ENCODE results near the gene MID1.

MID1 gene

GRCh38 chrX:10501611-10502010, 118.8 kb downstream of the MID1 start:
- no peak overlapping the region for H3K4me3 ChIP-seq (ENCODE audit: low read depth, low read length)
- TF ChIP-seq MYC (IDR thresholded peaks at IDR 0.05; ENCODE audit: low read depth, low read length), result no peak
- TF ChIP-seq CTCF (IDR thresholded peaks at IDR 0.05; ENCODE audit: low read depth, low read length), result no peak
- no peak for TF ChIP-seq MAX (IDR thresholded peaks at IDR 0.05; ENCODE audit: low read depth, low read length)
- no peak for TF ChIP-seq POLR2A (IDR thresholded peaks at IDR 0.05; ENCODE audit: extremely low read depth, insufficient read length)
- DNase-seq (ENCODE audit: low read depth), result no peak

GRCh38 chrX:10496345-10496965, 123.9 kb downstream of the MID1 start:
- H3K4me3 ChIP-seq (ENCODE audit: low read depth, low read length), result no peak overlapping the region
- TF ChIP-seq CTCF (IDR thresholded peaks at IDR 0.05; ENCODE audit: low read depth, low read length) (no peak), POLR2A (IDR thresholded peaks at IDR 0.05; ENCODE audit: extremely low read depth, insufficient read length) (no peak), MAX (IDR thresholded peaks at IDR 0.05; ENCODE audit: low read depth, low read length) (no peak), MYC (IDR thresholded peaks at IDR 0.05; ENCODE audit: low read depth, low read length) (no peak)
- no peak for DNase-seq (ENCODE audit: low read depth)

- DNase-seq (ENCODE audit: low read depth), result no peak
- no peak overlapping the region for H3K4me3 ChIP-seq (ENCODE audit: low read depth, low read length)
- TF ChIP-seq CTCF (IDR thresholded peaks at IDR 0.05; ENCODE audit: low read depth, low read length) (no peak), MYC (IDR thresholded peaks at IDR 0.05; ENCODE audit: low read depth, low read length) (no peak), MAX (IDR thresholded peaks at IDR 0.05; ENCODE audit: low read depth, low read length) (no peak), POLR2A (IDR thresholded peaks at IDR 0.05; ENCODE audit: extremely low read depth, insufficient read length) (no peak)
These were observed 124.7 kb downstream of the MID1 start for GRCh38 chrX:10495677-10496076.

- H3K4me3 ChIP-seq (ENCODE audit: low read depth, low read length), result no peak overlapping the region
- TF ChIP-seq MAX (IDR thresholded peaks at IDR 0.05; ENCODE audit: low read depth, low read length) (no peak), MYC (IDR thresholded peaks at IDR 0.05; ENCODE audit: low read depth, low read length) (no peak), CTCF (IDR thresholded peaks at IDR 0.05; ENCODE audit: low read depth, low read length) (no peak), POLR2A (IDR thresholded peaks at IDR 0.05; ENCODE audit: extremely low read depth, insufficient read length) (no peak)
- no peak for DNase-seq (ENCODE audit: low read depth)
These were observed 128.1 kb downstream of the MID1 start for GRCh38 chrX:10492250-10492649.

- H3K4me3 ChIP-seq (ENCODE audit: low read depth, low read length), result no peak overlapping the region
- TF ChIP-seq POLR2A (IDR thresholded peaks at IDR 0.05; ENCODE audit: extremely low read depth, insufficient read length) (no peak), CTCF (IDR thresholded peaks at IDR 0.05; ENCODE audit: low read depth, low read length) (no peak), MYC (IDR thresholded peaks at IDR 0.05; ENCODE audit: low read depth, low read length) (no peak), MAX (IDR thresholded peaks at IDR 0.05; ENCODE audit: low read depth, low read length) (no peak)
- DNase-seq (ENCODE audit: low read depth), result no peak
These were observed 134.0 kb downstream of the MID1 start for GRCh38 chrX:10486373-10486772.

All from NB4 (cell line).